Measurements from ENCODE around the gene MGLL.

DNA sequence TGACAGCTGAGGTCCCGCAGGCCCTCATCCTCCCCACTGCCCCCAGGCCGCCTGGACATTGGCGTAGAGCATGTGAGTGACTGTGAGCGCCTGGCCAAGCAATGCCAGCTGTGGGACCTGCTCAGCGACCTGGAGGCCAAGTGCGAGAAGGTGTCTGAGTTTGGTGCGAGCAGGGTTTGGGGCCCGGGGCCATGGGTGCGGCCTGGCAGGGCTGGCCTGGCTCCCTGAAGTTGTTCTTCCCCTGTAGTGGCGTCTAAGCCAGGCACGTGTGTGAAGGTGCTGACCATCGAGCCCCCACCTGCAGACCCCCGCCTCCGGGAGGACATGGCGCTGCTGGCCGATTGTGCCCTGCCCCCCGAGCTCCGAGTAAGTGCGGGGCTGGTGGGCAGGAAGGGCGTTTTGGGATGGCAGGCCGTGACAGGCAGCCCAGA, 145.4 kb downstream of the MGLL start:
- TF ChIP-seq, protein P1, sequence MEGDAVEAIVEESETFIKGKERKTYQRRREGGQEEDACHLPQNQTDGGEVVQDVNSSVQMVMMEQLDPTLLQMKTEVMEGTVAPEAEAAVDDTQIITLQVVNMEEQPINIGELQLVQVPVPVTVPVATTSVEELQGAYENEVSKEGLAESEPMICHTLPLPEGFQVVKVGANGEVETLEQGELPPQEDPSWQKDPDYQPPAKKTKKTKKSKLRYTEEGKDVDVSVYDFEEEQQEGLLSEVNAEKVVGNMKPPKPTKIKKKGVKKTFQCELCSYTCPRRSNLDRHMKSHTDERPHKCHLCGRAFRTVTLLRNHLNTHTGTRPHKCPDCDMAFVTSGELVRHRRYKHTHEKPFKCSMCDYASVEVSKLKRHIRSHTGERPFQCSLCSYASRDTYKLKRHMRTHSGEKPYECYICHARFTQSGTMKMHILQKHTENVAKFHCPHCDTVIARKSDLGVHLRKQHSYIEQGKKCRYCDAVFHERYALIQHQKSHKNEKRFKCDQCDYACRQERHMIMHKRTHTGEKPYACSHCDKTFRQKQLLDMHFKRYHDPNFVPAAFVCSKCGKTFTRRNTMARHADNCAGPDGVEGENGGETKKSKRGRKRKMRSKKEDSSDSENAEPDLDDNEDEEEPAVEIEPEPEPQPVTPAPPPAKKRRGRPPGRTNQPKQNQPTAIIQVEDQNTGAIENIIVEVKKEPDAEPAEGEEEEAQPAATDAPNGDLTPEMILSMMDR (IDR thresholded peaks at IDR 0.05), result no peak
- TF ChIP-seq POLR2A (IDR thresholded peaks at IDR 0.05), result no peak

Data from esophagus squamous epithelium (tissue), 4 donors.